OCI-LY7 (cell line): Measurements from ENCODE around the gene VCP. TPM values are rescaled to one million over a fixed set of nuclear protein-coding genes. Genes with fewer than 3 reads are reported as not detected.

ENCODE experiments used
- BruUV-seq: library from RNA; stranded (reverse); fragments of 400-500 nt; replicated peaks from 2 replicates; lab custom pipeline; 2021; lab: Mats Ljungman, UMichigan
- CTCF ChIA-PET: fragments of 300-600 bp; sonication (Branson Sonifier 250); formaldehyde crosslinking; loops from one replicate; lab custom pipeline; 2022; ENCODE audit warnings: antibody characterized with exemption; ENCODE audit not compliant: unreplicated experiment; lab: Charles Lee
- POLR2A ChIA-PET: fragments of 300-600 bp; sonication (Branson Sonifier 250); formaldehyde crosslinking; loops from one replicate; lab custom pipeline; 2022; ENCODE audit warnings: antibody characterized with exemption; lab: Charles Lee
- DNase-seq: peaks from one replicate; pipeline ENCODE4 v3.0.0-alpha.2; 2015; ENCODE audit warnings: low spot score
- H2AFZ ChIP-seq: fragments of 200-600 bp; sonication (generic), shearing (Covaris generic); 2 replicates; pipeline ENCODE4 v1.6.1; 2014; ENCODE audit warnings: mild to moderate bottlenecking, antibody characterized with exemption, low read length, moderate library complexity
- H3K27ac ChIP-seq: fragments of 200-600 bp; sonication (generic); 2 replicates; pipeline ENCODE4 v1.5.1; 2014; ENCODE audit warnings: mixed run types, low read depth, mild to moderate bottlenecking, moderate library complexity, low read length, inconsistent platforms; ENCODE audit not compliant: poor library complexity, severe bottlenecking
- H3K36me3 ChIP-seq: fragments of 200-600 bp; sonication (generic); 2 replicates; pipeline ENCODE4 v1.6.1; 2014; ENCODE audit warnings: mild to moderate bottlenecking, antibody characterized with exemption, low read length, moderate library complexity, mixed read lengths; ENCODE audit not compliant: insufficient read depth
- H3K4me1 ChIP-seq: fragments of 200-600 bp; sonication (generic); 2 replicates; pipeline ENCODE4 v1.5.1; 2014; ENCODE audit warnings: mild to moderate bottlenecking, low read length; ENCODE audit not compliant: insufficient read depth, poor library complexity, severe bottlenecking
- H3K4me2 ChIP-seq: fragments of 200-600 bp; sonication (generic); 2 replicates; pipeline ENCODE4 v1.6.1; 2014; ENCODE audit warnings: mild to moderate bottlenecking, low read length
- H3K4me3 ChIP-seq: fragments of 200-600 bp; sonication (generic); 2 replicates; pipeline ENCODE4 v1.5.1; 2014; ENCODE audit warnings: mild to moderate bottlenecking, low read depth, low read length; ENCODE audit not compliant: poor library complexity, severe bottlenecking
- H3K79me2 ChIP-seq: fragments of 200-600 bp; sonication (generic); 2 replicates; pipeline ENCODE4 v1.6.1; 2016; ENCODE audit warnings: low read depth, mild to moderate bottlenecking, low read length, moderate library complexity, mixed read lengths; ENCODE audit not compliant: insufficient read depth
- H3K9me2 ChIP-seq: fragments of 200-600 bp; sonication (generic); 2 replicates; pipeline ENCODE4 v1.6.1; 2016; ENCODE audit warnings: mild to moderate bottlenecking, low read length, mixed read lengths; ENCODE audit not compliant: insufficient read depth
- H3K9me3 ChIP-seq: fragments of 200-600 bp; sonication (generic); 2 replicates; pipeline ENCODE4 v1.6.1; 2014; ENCODE audit warnings: mild to moderate bottlenecking, mixed run types, low read length, mixed read lengths
- H4K20me1 ChIP-seq: fragments of 200-600 bp; sonication (generic); 2 replicates; pipeline ENCODE4 v1.6.1; 2014; ENCODE audit warnings: mild to moderate bottlenecking, antibody characterized with exemption, low read length, moderate library complexity, mixed read lengths; ENCODE audit not compliant: insufficient read depth
- EZH2phosphoT487 ChIP-seq: fragments of 200-600 bp; sonication (generic); IDR thresholded peaks from 2 replicates; pipeline ENCODE4 v1.6.1; 2018; ENCODE audit warnings: low read depth, borderline replicate concordance, mild to moderate bottlenecking, mixed run types, antibody characterized with exemption, low read length, moderate library complexity, mixed read lengths
- intact Hi-C: fragments of 100-400 bp; cut with micrococcal nuclease; formaldehyde crosslinking; loops from one replicate; pipeline ENCODE4 v1.10.0; 2022; ENCODE audit not compliant: unreplicated experiment
- total RNA-seq, 2 experiments: library from RNA; depleted of rRNA in 1 of 2; stranded (reverse); fragments of >200 nt in 1 of 2; shearing (Covaris generic) in 1 of 2; gene quantifications; 2 replicates each; pipeline ENCODE4 v1.2.3, GENCODE V29; 2014 to 2022
- TF ChIP-seq, protein P1 (sequence below): fragments of 200-600 bp; sonication (generic); conservative IDR thresholded peaks from 2 replicates; pipeline ENCODE4 v1.5.1; 2014; ENCODE audit warnings: mild to moderate bottlenecking, antibody characterized with exemption, low read length, moderate library complexity, mixed read lengths

VCP gene
- total RNA-seq, 2 experiments from 2014 or later, result 187 to 200 TPM

DNA sequence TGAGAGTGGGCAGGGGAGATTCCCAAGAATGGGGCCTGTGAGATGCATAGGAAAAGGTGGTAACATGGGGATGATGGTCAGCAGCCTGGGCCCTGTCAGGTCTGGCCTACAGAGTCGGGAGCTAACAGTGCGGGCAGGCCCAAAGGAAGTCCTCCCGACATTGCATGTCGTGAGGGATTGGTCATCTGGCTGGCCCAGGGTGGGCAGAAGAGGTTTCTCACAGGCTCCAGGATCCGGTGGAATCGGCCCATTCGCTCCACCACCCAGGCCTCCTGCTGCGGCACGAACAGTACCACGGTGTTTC, 30.0 kb upstream of the VCP start:
- H3K9me3 ChIP-seq, result no peaks in the 10 kb centered on the region
- TF ChIP-seq EZH2phosphoT487, result no peak
- TF ChIP-seq, protein P1, sequence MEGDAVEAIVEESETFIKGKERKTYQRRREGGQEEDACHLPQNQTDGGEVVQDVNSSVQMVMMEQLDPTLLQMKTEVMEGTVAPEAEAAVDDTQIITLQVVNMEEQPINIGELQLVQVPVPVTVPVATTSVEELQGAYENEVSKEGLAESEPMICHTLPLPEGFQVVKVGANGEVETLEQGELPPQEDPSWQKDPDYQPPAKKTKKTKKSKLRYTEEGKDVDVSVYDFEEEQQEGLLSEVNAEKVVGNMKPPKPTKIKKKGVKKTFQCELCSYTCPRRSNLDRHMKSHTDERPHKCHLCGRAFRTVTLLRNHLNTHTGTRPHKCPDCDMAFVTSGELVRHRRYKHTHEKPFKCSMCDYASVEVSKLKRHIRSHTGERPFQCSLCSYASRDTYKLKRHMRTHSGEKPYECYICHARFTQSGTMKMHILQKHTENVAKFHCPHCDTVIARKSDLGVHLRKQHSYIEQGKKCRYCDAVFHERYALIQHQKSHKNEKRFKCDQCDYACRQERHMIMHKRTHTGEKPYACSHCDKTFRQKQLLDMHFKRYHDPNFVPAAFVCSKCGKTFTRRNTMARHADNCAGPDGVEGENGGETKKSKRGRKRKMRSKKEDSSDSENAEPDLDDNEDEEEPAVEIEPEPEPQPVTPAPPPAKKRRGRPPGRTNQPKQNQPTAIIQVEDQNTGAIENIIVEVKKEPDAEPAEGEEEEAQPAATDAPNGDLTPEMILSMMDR, result no peak
- CTCF ChIA-PET, result interaction anchor here (1.0 kb wide), 1 partner anchor 12 kb away, joined by 4 read pairs; no protein-coding TSS in a partner anchor
- BruUV-seq, result no TSS peak
- DNase-seq, result no peak
- H3K79me2 ChIP-seq, result peaks cover 13% of the 10 kb centered on the region; the same call in 1 of the 2 replicates
- POLR2A ChIA-PET, result interaction anchor here (2.0 to 3.1 kb wide), 2 partner anchors 10 to 22 kb away, joined by 12 to 24 read pairs; partner anchors contain the start of gene FANCG
- H3K9me2 ChIP-seq, result no peaks in the 10 kb centered on the region
- peak overlapping the region; percentile 95 for H3K4me3 ChIP-seq
- H4K20me1 ChIP-seq, result no peaks in the 10 kb centered on the region
- peak overlapping the region; percentile 98 for H3K4me2 ChIP-seq
- peaks cover 26% of the 10 kb centered on the region for H3K36me3 ChIP-seq
- peaks cover 18% of the 10 kb centered on the region for H3K4me1 ChIP-seq
- intact Hi-C loops, result loop anchor here (2.0 kb wide), 1 partner anchor 114 kb away; the partner anchor contains the start of gene DNAJB5
- peak overlapping the region; percentile 55 for H3K27ac ChIP-seq
- peak overlapping the region; percentile 83; the same call in 1 of the 2 replicates for H2AFZ ChIP-seq

DNA sequence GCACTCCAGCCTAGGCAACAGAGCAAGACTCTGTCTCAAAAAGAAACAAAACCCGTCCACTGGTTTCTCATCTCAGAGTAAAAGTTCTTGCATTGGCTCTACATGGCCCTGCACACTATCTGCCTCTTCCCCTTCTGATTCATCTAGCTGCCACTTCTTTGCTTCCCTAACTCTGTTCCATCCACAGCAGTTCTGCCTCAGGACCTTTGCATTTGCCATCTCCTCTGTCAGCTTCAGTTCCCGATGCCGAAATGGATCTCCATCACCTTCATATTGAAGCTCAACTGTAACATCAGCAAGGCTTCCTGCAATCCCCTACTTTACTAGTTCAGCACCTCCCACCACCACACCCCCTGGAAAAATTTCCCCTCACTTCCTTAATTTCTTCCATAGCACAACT, 25.1 kb upstream of the VCP start:
- H3K79me2 ChIP-seq, result peaks cover 10% of the 10 kb centered on the region; the same call in 1 of the 2 replicates
- no peak for DNase-seq
- POLR2A ChIA-PET, result interaction anchor here (0.7 to 1.1 kb wide), 2 partner anchors 20 to 25 kb away, joined by 3 to 8 read pairs; partner anchors contain the start of gene VCP
- intact Hi-C loops, result loop anchor here (2.0 kb wide), 1 partner anchor 199 kb away; no protein-coding TSS in a partner anchor
- H3K9me2 ChIP-seq, result no peaks in the 10 kb centered on the region
- no peaks in the 10 kb centered on the region for H4K20me1 ChIP-seq
- BruUV-seq, result no TSS peak
- CTCF ChIA-PET, result interaction anchor here (0.6 kb wide), 1 partner anchor 112 kb away, joined by 3 read pairs; no protein-coding TSS in a partner anchor
- peaks cover 42% of the 10 kb centered on the region for H3K36me3 ChIP-seq
- H3K4me3 ChIP-seq, result no peak overlapping the region
- H3K27ac ChIP-seq, result no peak overlapping the region
- no peaks in the 10 kb centered on the region for H3K9me3 ChIP-seq
- H3K4me1 ChIP-seq, result peaks cover 28% of the 10 kb centered on the region
- no peak for TF ChIP-seq EZH2phosphoT487
- no peak overlapping the region for H3K4me2 ChIP-seq
- no peak overlapping the region for H2AFZ ChIP-seq

DNA sequence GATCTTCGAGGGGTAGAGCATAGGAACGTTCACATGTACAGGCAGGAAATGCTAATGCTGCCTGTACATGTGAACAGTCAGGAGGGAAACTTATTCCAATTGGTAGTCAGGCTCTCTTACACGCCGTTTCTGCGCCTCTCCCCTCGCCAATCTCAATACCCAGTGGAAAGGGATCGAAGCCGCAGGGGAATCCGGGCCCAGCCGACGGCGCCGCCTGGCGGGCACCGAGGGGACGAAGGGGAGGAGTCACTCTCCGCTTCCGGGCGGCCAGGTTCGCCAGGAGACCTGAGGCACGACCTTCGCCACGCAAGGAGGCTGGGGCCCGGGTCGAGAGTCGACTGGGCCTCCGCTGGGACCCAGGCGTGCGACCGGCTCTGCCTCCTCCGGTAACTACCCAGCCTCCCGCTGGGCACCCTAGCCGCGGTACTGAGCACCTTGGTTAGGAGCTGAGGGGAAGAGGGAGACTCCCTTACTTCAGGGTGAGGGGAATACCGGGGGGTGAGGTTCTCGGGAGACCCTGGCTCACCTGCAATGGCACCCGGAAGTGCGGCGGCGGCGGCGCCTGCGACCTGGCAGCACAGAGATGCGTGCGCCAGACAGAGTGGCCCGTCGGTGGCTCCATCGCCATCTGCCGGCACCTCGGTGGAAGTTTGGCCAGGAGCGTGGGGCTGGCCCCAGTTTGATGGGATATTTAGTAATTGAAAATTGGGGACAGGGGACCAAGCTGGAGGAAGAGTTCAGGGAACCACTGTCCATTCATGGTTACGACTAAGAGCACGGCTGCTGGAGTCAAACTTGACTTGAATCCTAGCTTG, 23.8 kb upstream of the VCP start, which contains the start of gene PIGO:
PIGO (minus strand) TSS at position 557 of the 815 bp plus-strand sequence. CDS start 1,026 bp downstream, outside the sequence.
- Histone ChIP-seq H3K79me2 (no peaks in the 10 kb centered on the region; the same call in 1 of the 2 replicates), H3K27ac (peak within 1 kb of the TSS; percentile 80), H3K4me2 (peak within 1 kb of the TSS; percentile 71), H3K4me3 (peak within 1 kb of the TSS; percentile 79), H3K9me3 (no peaks in the 10 kb centered on the region), H2AFZ (peak within 1 kb of the TSS; percentile 52; the same call in 1 of the 2 replicates), H3K9me2 (no peaks in the 10 kb centered on the region), H3K4me1 (peaks cover 16% of the 10 kb centered on the region), H4K20me1 (no peaks in the 10 kb centered on the region), H3K36me3 (peaks cover 49% of the 10 kb centered on the region)
- ChIA-PET CTCF (interaction anchor here (0.6 to 0.8 kb wide), 2 partner anchors 15 to 19 kb away, joined by 3 to 4 read pairs; partner anchors contain the start of gene ATOSB), POLR2A (interaction anchor here (0.5 to 5.7 kb wide), 5 partner anchors 15 to 832 kb away, joined by 3 to 32 read pairs (median 3); partner anchors contain the start of gene FANCG)
- TSS peak; percentile 55 for BruUV-seq
- intact Hi-C loops, result loop anchor here (2.0 kb wide), 1 partner anchor 197 kb away; no protein-coding TSS in a partner anchor
- TF ChIP-seq EZH2phosphoT487, result no peak
- TF ChIP-seq, protein P1, result peak; percentile 82
- peak; percentile 92 for DNase-seq
